Right lobe of liver (tissue), 6 donors: ENCODE data around the gene GSTO1. TPM values are rescaled to one million over a fixed set of nuclear protein-coding genes. Genes with fewer than 3 reads are reported as not detected.

Source experiments
- ATAC-seq, 4 donors: fragments of 200-7000 bp; cut with Tn5 transposase; one replicate each; pipeline ENCODE4 v1.9.1; 2020; ENCODE audit warnings: mild to moderate bottlenecking in 4 of 4, moderate library complexity in 4 of 4
- DNase-seq, 3 donors: peaks; one replicate each; pipeline ENCODE4 v3.0.0-alpha.2; 2020
- H3K27ac ChIP-seq, 3 donors: fragments of 200-600 bp; one replicate each; pipeline ENCODE4 v1.8.0; 2022
- H3K27me3 ChIP-seq, 2 donors: fragments of 200-600 bp; one replicate each; pipeline ENCODE4 v1.8.0; 2022
- H3K36me3 ChIP-seq, 4 donors: fragments of 200-600 bp; sonication (generic) in 1 of 4; one replicate each; pipeline versions ENCODE4 v1.5.1 to v1.8.0; 2017 to 2022; ENCODE audit warnings: control low read depth in 1 of 4
- H3K4me1 ChIP-seq, 4 donors: fragments of 200-600 bp; sonication (generic) in 1 of 4; one replicate each; pipeline versions ENCODE4 v1.5.1 to v1.8.0; 2017 to 2022; ENCODE audit warnings: control low read depth in 1 of 4
- H3K4me3 ChIP-seq, 3 donors: fragments of 200-600 bp; one replicate each; pipeline ENCODE4 v1.8.0; 2022
- H3K9me3 ChIP-seq, 4 donors: fragments of 200-600 bp; sonication (generic) in 1 of 4; one replicate each; pipeline versions ENCODE4 v1.5.1 to v1.8.0; 2017 to 2022; ENCODE audit warnings: control low read depth in 1 of 4
- POLR2A ChIP-seq: fragments of 450-650 bp; IDR thresholded peaks from one replicate; pipeline ENCODE4 v1.6.1; 2017; ENCODE audit warnings: antibody characterized with exemption, mild to moderate bottlenecking
- WGBS: methylation state at CpG from one replicate; pipeline ENCODE4 v1.1.6; 2018; ENCODE audit warnings: low coverage, low lambda C conversion rate; ENCODE audit not compliant: insufficient coverage; ENCODE audit errors: missing lambda C conversion rate; 5-methylcytosine and 5-hydroxymethylcytosine counted together
- intact Hi-C, 2 donors: fragments of 100-400 bp; cut with DNase I; formaldehyde crosslinking; loops; one replicate each; pipeline versions ENCODE4 v1.11.2 to v1.14.1; 2022
- total RNA-seq, 6 experiments: library from RNA; depleted of rRNA in 2 of 6; stranded (reverse); fragments of >200 nt in 2 of 6; fragmentation: NEBNext Ultra II Directional in 3 of 6; extraction: Animal tissue kit (Norgen Biotek cat#: 25700) in 3 of 6; gene quantifications; one replicate each; pipeline versions ENCODE4 v1.1.0 to v1.2.4, GENCODE V29; 2016 to 2023
- TF ChIP-seq, protein P1 (sequence below), 4 donors: fragments of 200-600 bp in 3 of 4; fragments of 450-650 bp in 1 of 4; IDR thresholded peaks; one replicate each; pipeline versions ENCODE4 v1.5.1 to v1.8.0; 2016 to 2022; ENCODE audit warnings: antibody characterized with exemption in 4 of 4, mild to moderate bottlenecking in 2 of 4
- donor health status: DM: no; HTN: yes; CAD: no.
- donor health status: DM: no; HTN: no; CAD: no.
- donor health status: DM: no; HTN: no; CAD: no.
- donor health status: DM: no; HTN: yes; CAD: no.
- donor health status: DM: no; HTN: yes; CAD: no.

The GSTO1 gene
- total RNA-seq, 6 experiments from 2014 or later, result 205 to 273 (median 240) TPM

- H3K27me3 ChIP-seq, result no peaks in the 10 kb centered on the region
- no peak for DNase-seq
- no peak for ATAC-seq
- no peak overlapping the region for H3K4me3 ChIP-seq
- no peaks in the 10 kb centered on the region for H3K9me3 ChIP-seq
- 79% methylated on average over 4 of the region's 4 CpGs for WGBS
- H3K4me1 ChIP-seq, result peaks cover 0 to 9% (median 0%) of the 10 kb centered on the region in 4 donors
- TF ChIP-seq, protein P1, sequence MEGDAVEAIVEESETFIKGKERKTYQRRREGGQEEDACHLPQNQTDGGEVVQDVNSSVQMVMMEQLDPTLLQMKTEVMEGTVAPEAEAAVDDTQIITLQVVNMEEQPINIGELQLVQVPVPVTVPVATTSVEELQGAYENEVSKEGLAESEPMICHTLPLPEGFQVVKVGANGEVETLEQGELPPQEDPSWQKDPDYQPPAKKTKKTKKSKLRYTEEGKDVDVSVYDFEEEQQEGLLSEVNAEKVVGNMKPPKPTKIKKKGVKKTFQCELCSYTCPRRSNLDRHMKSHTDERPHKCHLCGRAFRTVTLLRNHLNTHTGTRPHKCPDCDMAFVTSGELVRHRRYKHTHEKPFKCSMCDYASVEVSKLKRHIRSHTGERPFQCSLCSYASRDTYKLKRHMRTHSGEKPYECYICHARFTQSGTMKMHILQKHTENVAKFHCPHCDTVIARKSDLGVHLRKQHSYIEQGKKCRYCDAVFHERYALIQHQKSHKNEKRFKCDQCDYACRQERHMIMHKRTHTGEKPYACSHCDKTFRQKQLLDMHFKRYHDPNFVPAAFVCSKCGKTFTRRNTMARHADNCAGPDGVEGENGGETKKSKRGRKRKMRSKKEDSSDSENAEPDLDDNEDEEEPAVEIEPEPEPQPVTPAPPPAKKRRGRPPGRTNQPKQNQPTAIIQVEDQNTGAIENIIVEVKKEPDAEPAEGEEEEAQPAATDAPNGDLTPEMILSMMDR (IDR thresholded peaks at IDR 0.05), result no peak
- TF ChIP-seq POLR2A, result no peak
- H3K36me3 ChIP-seq, result no peaks in the 10 kb centered on the region
- no peak overlapping the region for H3K27ac ChIP-seq
- intact Hi-C loops, result no loop called here
Measured at GRCh38 chr10:104304356-104304745, 49.7 kb downstream of the GSTO1 start.

DNA sequence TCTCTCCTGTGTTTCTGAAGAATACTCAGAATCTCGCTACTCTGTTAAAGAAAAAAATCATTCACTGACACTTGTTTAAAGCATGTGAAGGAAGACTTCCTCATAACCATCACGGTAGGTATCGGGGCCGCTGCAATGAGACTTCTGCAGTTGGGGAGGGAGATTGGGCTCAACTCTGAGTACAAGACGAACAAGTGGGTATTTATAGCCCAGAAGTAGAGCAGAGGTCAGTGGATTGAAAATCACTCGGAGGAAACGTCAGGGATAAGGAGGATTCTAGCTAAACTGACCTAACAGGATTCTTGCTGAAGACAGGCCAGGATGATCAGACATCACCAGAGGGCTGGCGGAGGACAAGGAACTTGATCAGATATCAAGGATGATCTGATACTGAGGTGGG lies 50.2 kb downstream of the GSTO1 start:
- Histone ChIP-seq H3K27me3 (no peaks in the 10 kb centered on the region), H3K36me3 (no peaks in the 10 kb centered on the region), H3K4me3 (no peak overlapping the region), H3K9me3 (no peaks in the 10 kb centered on the region), H3K27ac (peak overlapping the region in 1 of 3 donors; percentile 8), H3K4me1 (peaks cover 0 to 14% (median under 1%) of the 10 kb centered on the region in 4 donors)
- DNase-seq (no peak), ATAC-seq (no peak)
- TF ChIP-seq, protein P1 (IDR thresholded peaks at IDR 0.05), result no peak
- TF ChIP-seq POLR2A, result peak; percentile 22
- 44% methylated on average over 8 of the region's 8 CpGs for WGBS
- intact Hi-C loops, result loop anchor here (5.0 kb wide), 1 partner anchor 42 kb away; no protein-coding TSS in a partner anchor

- WGBS, result no CpG with 5 or more reads among the region's 3 CpGs
- H3K4me3 ChIP-seq, result no peak overlapping the region
- intact Hi-C loops, result loop anchor here (5.0 kb wide), 1 partner anchor 40 kb away; no protein-coding TSS in a partner anchor
- ATAC-seq (no peak), DNase-seq (no peak)
- no peak for TF ChIP-seq POLR2A
- H3K27me3 ChIP-seq, result no peaks in the 10 kb centered on the region
- no peak overlapping the region for H3K27ac ChIP-seq
- peaks cover 0 to 9% (median 2%) of the 10 kb centered on the region in 4 donors for H3K4me1 ChIP-seq
- H3K9me3 ChIP-seq, result no peaks in the 10 kb centered on the region
- H3K36me3 ChIP-seq, result no peaks in the 10 kb centered on the region
Measured at GRCh38 chr10:104306897-104307296, 52.2 kb downstream of the GSTO1 start.

DNA sequence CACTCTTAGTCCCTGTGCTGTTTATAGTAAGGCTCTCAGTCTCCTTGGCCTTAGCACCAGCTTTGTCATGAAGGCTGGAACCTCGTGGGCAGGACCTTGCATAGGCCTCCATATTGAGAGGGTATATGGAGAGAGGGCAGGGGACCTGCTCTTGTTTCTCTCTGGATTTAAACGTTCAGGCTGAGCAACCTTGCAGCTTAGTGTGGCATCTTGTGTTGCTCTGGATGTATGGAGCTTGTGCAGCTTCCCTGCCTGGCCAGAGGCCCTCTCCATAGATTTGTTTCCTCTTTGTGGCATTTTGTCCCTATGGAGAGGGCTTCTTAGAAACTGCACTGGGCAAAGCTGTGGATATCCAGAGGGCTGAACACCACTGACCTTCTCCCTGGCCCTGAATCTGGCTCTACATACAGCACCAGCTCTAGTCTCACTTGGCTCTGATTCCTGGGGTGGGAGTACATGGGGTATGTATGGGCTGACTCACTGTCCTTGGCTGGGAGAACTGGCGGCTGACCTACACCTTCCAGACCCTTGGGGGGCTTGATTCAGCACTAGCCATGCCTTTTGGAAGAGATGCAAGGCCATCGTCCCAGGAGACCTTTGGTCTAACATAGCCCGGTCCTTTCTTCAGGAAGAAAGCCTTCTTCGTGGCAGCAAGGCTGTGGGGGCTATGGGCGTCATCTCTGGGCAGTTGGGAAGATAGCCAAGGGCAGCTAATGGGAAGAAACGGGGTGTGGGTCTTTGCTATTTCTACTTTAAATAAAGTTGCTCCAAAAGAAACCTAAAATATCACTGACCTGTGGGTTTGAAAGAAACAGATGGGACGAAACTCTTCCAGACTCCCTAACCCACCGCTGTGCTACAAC lies 53.1 kb downstream of the GSTO1 start:
- DNase-seq (no peak), ATAC-seq (no peak)
- no peaks in the 10 kb centered on the region for H3K27me3 ChIP-seq
- TF ChIP-seq, protein P1 (IDR thresholded peaks at IDR 0.05), result no peak
- TF ChIP-seq POLR2A, result no peak
- intact Hi-C loops, result loop anchor here (5.0 kb wide), 1 partner anchor 39 kb away; no protein-coding TSS in a partner anchor
- H3K4me3 ChIP-seq, result no peak overlapping the region
- H3K4me1 ChIP-seq, result peaks cover 0 to 9% (median 2%) of the 10 kb centered on the region in 4 donors
- WGBS, result 76% methylated on average over 9 of the region's 10 CpGs
- H3K9me3 ChIP-seq, result no peaks in the 10 kb centered on the region
- H3K27ac ChIP-seq, result no peak overlapping the region
- H3K36me3 ChIP-seq, result peaks cover 0 to under 1% (median 0%) of the 10 kb centered on the region in 4 donors

- intact Hi-C loops, result loop anchor here (5.0 kb wide), 1 partner anchor 39 kb away; no protein-coding TSS in a partner anchor
- H3K27ac ChIP-seq, result no peak overlapping the region
- WGBS, result 83% methylated on average over 4 of the region's 4 CpGs
Measured at GRCh38 chr10:104308439-104308903, 53.8 kb downstream of the GSTO1 start.

More at GRCh38 chr10:104308439-104308903, 53.8 kb downstream of the GSTO1 start:
- H3K36me3 ChIP-seq, result peaks cover 0 to 7% (median 0%) of the 10 kb centered on the region in 4 donors
- TF ChIP-seq, protein P1 (IDR thresholded peaks at IDR 0.05), result no peak
- no peak for TF ChIP-seq POLR2A
- H3K4me1 ChIP-seq, result peaks cover 0 to 9% (median 2%) of the 10 kb centered on the region in 4 donors
- no peak overlapping the region for H3K4me3 ChIP-seq
- no peak for DNase-seq
- no peaks in the 10 kb centered on the region for H3K27me3 ChIP-seq
- no peak for ATAC-seq
- H3K9me3 ChIP-seq, result no peaks in the 10 kb centered on the region
